ENCODE data around the gene CBLB.

Gene CBLB

DNA sequence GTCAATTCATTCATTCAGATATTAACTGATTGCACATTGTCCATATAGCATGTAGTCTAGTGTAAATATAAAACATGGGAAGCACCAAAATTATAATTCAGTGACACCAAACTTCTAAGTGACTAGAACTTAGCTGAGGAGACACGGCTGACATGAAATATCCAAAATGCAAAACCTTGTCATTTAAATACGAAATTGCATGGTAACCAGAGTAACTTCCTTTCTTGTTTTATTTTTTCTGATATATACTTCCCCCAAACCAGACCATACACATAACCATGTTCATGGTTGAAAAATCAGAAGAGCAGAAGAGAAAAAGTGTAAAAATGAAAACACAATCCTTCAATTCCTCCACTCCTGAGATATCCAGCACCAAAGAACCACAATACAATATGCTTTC is 38.0 kb downstream of the CBLB start:
- Histone ChIP-seq H3K4me1 (ENCODE audit: control insufficient read depth, insufficient read depth, low read length) (no peaks in the 10 kb centered on the region), H3K27ac (ENCODE audit: extremely low read depth, low read depth, low read length) (no peak overlapping the region), H3K4me3 (ENCODE audit: low read depth, low read length) (no peak overlapping the region), H3K9me3 (ENCODE audit: control insufficient read depth, insufficient read depth, low read depth, low read length) (no peaks in the 10 kb centered on the region), H3K36me3 (ENCODE audit: control insufficient read depth in 2 of 2, insufficient read depth in 1 of 2, low read length in 2 of 2) (no peaks in the 10 kb centered on the region)
- CTCF ChIA-PET: interaction anchor here (0.7 kb wide), 1 partner anchor 17 kb away, joined by 3 read pairs; no protein-coding TSS in a partner anchor
- POLR2A ChIA-PET: no interaction called here
- TF ChIP-seq ZNF549 (tag by site-specific recombination; IDR thresholded peaks at IDR 0.05): no peak
- TF ChIP-seq, protein P1, sequence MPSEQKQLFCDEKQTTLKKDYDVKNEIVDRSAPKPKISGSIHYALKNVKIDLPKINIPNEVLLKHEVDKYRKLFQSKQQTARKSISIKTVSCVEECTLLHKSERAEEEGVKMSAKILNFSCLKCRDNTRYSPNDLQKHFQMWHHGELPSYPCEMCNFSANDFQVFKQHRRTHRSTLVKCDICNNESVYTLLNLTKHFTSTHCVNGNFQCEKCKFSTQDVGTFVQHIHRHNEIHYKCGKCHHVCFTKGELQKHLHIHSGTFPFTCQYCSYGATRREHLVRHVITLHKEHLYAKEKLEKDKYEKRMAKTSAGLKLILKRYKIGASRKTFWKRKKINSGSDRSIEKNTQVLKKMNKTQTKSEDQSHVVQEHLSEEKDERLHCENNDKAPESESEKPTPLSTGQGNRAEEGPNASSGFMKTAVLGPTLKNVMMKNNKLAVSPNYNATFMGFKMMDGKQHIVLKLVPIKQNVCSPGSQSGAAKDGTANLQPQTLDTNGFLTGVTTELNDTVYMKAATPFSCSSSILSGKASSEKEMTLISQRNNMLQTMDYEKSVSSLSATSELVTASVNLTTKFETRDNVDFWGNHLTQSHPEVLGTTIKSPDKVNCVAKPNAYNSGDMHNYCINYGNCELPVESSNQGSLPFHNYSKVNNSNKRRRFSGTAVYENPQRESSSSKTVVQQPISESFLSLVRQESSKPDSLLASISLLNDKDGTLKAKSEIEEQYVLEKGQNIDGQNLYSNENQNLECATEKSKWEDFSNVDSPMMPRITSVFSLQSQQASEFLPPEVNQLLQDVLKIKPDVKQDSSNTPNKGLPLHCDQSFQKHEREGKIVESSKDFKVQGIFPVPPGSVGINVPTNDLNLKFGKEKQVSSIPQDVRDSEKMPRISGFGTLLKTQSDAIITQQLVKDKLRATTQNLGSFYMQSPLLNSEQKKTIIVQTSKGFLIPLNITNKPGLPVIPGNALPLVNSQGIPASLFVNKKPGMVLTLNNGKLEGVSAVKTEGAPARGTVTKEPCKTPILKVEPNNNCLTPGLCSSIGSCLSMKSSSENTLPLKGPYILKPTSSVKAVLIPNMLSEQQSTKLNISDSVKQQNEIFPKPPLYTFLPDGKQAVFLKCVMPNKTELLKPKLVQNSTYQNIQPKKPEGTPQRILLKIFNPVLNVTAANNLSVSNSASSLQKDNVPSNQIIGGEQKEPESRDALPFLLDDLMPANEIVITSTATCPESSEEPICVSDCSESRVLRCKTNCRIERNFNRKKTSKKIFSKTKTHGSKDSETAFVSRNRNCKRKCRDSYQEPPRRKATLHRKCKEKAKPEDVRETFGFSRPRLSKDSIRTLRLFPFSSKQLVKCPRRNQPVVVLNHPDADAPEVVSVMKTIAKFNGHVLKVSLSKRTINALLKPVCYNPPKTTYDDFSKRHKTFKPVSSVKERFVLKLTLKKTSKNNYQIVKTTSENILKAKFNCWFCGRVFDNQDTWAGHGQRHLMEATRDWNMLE (tag by site-specific recombination; conservative IDR thresholded peaks at IDR 0.05; ENCODE audit: low read depth): no peak
- TF ChIP-seq MYNN (tag by site-specific recombination; IDR thresholded peaks at IDR 0.05; ENCODE audit: borderline replicate concordance): no peak

GRCh38 chr3:105829871-105830622 is 38.8 kb downstream of the CBLB start:
- Histone ChIP-seq H3K9me3 (ENCODE audit: control insufficient read depth, insufficient read depth, low read depth, low read length) (no peaks in the 10 kb centered on the region), H3K36me3 (ENCODE audit: control insufficient read depth in 2 of 2, insufficient read depth in 1 of 2, low read length in 2 of 2) (no peaks in the 10 kb centered on the region), H3K27ac (ENCODE audit: extremely low read depth, low read depth, low read length) (no peak overlapping the region), H3K4me3 (ENCODE audit: low read depth, low read length) (no peak overlapping the region), H3K4me1 (ENCODE audit: control insufficient read depth, insufficient read depth, low read length) (no peaks in the 10 kb centered on the region)
- ChIA-PET CTCF (interaction anchor here (0.7 kb wide), 1 partner anchor 143 kb away, joined by 4 read pairs; no protein-coding TSS in a partner anchor), POLR2A (no interaction called here)
- TF ChIP-seq ZNF623 (tag by site-specific recombination; IDR thresholded peaks at IDR 0.05) (no peak), ZNF311 (tag by site-specific recombination; IDR thresholded peaks at IDR 0.05; ENCODE audit: borderline replicate concordance) (no peak), SP3 (tag by site-specific recombination; IDR thresholded peaks at IDR 0.05) (no peak), KLF1 (tag by site-specific recombination; IDR thresholded peaks at IDR 0.05) (no peak), ZNF596 (tag by site-specific recombination; IDR thresholded peaks at IDR 0.05) (no peak), BCL11A (tag by site-specific recombination; IDR thresholded peaks at IDR 0.05; ENCODE audit: low read depth) (no peak), ZNF433 (tag by site-specific recombination; IDR thresholded peaks at IDR 0.05; ENCODE audit: low read depth) (no peak), ZNF132 (tag by site-specific recombination; IDR thresholded peaks at IDR 0.05; ENCODE audit: borderline replicate concordance) (no peak), ZNF521 (tag by site-specific recombination; IDR thresholded peaks at IDR 0.05) (no peak), ZBTB8A (tag by site-specific recombination; IDR thresholded peaks at IDR 0.05) (no peak), MZF1 (tag by site-specific recombination; IDR thresholded peaks at IDR 0.05; ENCODE audit: borderline replicate concordance) (no peak)
- TF ChIP-seq, protein P2, sequence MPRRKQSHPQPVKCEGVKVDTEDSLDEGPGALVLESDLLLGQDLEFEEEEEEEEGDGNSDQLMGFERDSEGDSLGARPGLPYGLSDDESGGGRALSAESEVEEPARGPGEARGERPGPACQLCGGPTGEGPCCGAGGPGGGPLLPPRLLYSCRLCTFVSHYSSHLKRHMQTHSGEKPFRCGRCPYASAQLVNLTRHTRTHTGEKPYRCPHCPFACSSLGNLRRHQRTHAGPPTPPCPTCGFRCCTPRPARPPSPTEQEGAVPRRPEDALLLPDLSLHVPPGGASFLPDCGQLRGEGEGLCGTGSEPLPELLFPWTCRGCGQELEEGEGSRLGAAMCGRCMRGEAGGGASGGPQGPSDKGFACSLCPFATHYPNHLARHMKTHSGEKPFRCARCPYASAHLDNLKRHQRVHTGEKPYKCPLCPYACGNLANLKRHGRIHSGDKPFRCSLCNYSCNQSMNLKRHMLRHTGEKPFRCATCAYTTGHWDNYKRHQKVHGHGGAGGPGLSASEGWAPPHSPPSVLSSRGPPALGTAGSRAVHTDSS (tag by site-specific recombination; IDR thresholded peaks at IDR 0.05): no peak
- TF ChIP-seq, protein P3, sequence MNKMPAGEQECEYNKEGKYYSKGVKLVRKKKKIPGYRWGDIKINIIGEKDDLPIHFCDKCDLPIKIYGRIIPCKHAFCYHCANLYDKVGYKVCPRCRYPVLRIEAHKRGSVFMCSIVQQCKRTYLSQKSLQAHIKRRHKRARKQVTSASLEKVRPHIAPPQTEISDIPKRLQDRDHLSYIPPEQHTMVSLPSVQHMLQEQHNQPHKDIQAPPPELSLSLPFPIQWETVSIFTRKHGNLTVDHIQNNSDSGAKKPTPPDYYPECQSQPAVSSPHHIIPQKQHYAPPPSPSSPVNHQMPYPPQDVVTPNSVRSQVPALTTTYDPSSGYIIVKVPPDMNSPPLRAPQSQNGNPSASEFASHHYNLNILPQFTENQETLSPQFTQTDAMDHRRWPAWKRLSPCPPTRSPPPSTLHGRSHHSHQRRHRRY (tag by site-specific recombination; IDR thresholded peaks at IDR 0.05): no peak

All from HEK293 (cell line).